HG02852 (cell line): ENCODE results near the gene SP140.
"Not testable (repeated sequence)": the region's sequence is repeated elsewhere in the genome, so short reads cannot be mapped to it uniquely, and the experiment has no call there.

Experiments
- ATAC-seq: cut with Tn5 transposase; IDR thresholded peaks from one replicate; pipeline ENCODE4 v1.9.1; 2021; ENCODE audit warnings: mild to moderate bottlenecking, moderate library complexity; ENCODE audit not compliant: unreplicated experiment

Gene SP140

DNA sequence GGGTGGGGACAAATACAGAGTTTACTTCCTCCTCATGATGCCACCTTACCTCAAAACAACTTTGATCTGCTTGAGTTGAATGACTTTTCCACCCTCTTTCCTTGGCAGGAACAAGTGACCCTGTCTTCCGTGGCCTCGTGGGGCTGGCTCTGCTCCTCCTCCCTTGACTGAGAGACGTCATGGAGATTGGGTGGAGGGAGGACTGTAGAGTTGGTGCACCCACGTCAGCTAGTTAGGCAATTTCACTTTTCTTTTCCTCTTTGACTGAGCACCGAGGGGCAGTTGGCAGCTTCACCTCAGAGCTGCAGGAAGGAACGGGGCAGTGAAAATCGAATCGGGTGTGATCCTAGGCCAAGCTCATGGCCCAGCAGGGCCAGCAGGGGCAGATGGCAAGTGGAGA is at the start of gene SP140:
Gene SP140 (plus strand): TSS at position 251 of the 400 bp plus-strand sequence. CDS start 109 bp downstream, at position 360.
- ATAC-seq, result peak; percentile 72

DNA sequence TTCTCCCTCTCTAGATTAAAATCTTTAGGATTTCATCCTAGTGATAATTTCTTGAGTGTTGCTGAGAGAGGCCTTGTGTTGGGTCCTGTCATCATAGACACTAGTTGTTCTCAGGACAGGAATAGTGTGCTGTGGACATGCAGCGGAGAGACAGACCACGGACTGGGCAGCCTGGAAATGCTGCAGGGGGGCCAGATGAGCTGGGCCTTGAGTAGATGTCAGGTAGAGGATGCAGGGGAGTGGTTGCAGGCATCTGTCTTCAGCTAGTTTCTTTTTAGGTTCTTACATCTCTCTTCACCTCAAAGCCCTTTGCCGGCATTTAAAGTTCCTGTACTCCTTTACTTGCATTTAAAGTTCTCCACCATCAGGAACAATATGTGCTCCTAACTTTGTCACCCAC is 48.5 kb upstream of the SP140 start:
- ATAC-seq, result no peak

DNA sequence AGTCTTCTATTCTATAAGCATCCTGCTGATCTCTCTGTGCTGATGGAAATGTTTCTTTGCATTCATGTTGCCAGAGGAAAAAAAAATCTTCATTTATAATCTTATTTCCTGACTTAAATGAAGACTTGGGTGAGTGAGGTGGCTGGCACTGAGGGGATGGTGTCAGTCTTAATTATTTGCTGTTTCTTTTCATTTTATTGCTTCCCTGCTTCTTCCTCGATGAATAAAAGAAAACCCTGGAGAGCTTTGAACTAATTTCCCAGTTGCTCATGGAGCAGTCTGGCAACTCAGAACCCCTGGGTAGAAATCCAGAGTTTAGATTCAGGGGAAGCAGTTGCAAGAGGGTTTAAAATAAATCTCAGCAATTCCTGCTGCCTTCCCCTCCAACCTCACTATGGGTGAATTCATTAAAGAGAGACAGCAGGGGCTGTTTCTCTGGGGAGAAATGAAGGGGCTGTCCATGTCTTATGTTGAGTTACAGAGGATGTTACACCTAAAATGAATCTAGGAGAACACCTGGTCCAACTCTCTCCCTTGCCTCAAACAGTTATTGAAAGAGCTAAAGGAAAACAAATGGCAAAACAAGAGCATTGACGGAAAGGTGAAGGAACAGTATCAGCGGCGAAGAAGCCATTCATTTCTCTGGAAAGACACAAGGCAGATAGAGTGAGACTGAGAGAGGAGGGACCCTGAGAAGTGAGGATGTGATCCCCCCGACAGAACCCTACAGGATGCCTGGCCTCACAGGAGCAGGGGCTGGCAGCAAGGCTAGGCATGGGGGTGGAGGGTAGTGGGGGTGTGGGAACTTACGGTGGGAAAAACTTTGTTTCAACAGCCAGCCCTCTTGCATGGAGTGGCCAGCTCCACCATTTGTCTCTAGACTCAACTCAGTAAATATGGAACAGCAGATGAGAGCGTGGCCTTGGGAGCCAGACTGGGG is 46.7 kb upstream of the SP140 start:
- ATAC-seq, result no peak

DNA sequence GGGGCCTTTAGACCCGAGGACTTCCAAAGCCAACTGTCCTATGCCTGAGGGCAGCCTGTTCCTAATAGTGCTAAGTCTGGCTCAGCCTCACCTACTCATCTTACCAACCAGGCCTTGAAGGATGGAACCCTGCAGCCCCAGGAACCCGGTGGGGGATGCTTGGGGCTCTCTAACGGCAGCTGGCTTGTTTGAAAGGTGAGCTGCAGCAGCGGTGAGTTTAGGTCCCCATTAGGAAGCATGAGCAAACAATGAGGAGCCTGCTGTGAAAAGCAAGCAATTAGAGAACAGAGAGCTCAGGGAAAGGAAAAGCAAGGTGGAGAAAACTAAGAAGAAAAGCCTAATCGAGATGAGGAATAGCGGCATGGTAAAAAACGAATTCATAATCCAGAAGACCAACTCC is 45.6 kb upstream of the SP140 start:
- no peak for ATAC-seq

DNA sequence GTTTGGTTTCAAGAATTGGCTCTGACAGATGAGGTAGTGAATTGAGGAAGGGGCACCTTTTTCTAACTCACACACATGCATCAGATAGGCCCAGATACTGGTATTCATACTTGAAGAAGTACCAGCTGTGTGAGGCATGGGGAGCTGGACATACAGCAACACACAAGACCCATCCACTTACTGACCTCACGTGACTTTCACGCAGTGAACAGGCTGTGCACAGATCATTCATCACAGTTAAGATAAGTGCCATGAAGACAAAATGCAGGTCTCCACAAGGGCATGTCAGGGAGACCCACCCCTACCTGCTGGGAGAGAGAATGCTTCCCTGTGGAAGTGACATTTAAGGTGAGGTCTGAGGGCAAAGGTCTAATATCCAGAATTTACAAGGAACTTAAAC is 44.3 kb upstream of the SP140 start:
- ATAC-seq, result no peak

DNA sequence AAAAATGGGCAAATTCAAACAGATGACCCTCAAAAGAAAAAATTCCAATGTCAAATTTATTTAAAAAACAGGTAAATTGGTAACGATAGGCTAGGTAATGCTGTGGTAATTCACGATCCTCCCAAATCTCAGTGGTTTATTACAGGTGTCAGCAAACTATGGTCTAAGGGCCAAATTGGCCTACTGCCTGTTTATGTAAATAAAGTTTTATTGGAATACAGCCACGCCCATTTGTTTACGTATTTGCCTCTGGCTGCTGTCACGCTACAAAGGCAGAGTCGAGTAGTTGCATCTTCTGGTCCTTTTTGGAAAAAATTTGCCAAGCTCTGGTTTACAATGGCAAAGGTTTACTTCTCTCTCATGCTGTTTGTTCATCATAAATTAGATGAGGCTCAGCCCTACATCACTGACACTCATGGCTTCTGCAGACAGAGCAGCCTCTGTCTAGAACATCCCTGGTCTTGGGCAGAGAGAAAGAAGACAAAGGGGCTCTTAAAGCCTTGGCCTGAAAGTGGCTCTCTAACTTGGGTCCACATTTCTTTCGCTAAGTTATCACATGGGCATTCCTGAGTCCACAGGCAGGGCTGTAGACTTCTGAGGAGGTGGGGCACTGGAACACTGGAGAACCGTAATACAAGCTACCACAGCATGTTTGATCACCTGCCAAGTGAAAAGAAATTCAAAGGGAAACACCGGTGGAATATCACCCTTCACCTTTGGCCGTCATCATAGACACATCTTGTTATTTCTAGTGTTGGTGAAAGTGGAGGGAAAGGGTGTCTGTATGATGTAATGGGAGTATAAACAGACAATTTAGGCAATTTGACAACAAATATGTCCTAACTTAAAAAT is 40.6 kb upstream of the SP140 start:
- no peak for ATAC-seq

DNA sequence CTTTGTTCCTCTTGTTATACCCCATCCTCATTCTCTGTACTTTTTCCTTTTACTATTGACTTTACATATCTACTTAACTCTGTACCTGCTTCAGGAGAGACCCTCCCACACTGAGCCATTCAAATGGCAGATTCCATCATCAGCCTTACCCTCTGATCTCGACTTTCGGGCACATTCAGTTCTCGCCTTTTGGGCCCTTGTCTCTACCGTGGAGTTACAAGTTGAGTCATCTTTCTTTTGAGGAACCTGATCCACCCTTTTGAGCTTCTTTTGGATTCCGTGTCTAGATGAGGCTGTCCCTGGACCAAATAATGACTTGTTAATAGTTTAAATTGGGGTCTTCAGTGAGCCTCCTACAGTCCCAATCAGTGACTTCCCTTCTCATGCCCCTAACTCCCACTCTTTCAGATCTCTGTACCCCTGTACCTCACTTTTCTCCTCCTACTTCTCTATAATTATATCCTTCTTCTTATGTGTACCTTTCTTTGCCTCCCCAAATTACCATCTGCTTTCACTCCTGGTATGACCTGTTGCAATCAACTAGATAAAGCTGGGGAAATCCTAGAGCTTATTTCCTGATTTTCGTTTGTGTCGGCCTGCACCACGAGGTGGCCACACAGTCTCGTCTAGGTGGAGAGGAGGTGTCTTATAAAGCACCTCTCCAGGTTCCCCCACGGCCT is 23.0 kb upstream of the SP140 start:
- ATAC-seq, result peak; percentile 67

DNA sequence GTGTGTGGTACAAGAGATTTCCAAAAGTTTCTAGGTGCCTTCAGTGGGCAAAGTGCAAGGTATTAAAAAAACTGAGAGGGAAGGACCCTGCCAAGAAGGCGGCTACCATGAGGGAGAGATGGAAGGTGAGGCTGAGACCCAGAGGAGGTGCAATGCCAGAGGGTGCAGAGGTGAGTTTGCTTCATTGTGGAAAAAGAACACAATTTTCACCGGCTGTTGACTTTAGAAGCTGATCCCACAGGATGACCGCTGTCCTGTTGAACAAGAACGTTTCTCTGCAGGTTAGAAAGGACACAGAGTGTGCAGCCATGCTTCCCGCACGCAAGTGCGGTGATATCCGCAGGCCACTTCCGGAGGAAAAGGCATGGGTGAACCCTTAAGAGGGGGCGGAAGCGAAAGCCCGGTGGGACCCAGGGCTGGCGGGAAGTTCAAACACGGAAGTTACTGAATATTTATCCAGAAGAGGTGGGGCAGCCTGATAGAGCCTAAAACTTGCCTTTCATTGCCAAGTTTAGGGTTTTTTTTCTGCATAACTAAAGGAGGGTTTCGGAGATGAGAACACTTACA is 22.3 kb upstream of the SP140 start:
- peak; percentile 41 for ATAC-seq

DNA sequence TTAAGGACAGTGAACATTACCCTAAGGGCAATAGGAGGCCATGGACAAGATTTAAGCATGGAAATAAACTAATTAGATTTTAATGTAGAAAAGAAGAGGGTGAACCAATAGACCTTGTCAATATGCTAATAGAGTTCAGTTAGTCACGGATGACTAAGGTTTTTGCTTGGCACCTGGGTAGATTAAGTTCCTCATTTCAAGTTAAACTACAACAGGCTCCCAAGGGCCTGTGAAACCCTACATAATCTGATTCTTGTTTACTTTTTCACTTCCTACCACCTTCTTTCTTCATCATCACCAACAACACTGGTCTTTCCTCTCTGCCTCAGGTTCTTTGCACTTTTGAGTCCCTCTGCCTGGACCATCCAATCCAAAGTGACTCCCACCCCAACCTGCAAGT is 20.5 kb upstream of the SP140 start:
- no peak for ATAC-seq

DNA sequence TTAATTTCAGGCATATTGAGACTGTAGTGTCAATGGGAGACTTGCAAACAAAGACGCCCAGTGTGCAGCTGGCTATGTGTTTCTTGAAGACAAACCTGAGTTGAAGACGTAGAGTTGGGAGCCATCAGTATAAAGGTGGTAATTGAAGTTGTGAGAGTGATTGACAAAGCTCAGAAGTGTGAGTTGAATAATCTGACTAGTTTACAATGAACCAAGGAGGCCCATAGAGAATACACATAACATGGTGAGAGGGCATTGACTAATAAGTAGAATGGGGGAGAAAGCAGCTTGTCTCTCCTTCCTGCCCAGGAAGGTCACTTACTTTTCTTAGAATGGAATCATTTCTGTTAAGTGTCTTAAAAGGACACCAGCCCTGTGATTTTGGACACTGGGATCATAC is 19.8 kb upstream of the SP140 start:
- peak; percentile 28 for ATAC-seq

DNA sequence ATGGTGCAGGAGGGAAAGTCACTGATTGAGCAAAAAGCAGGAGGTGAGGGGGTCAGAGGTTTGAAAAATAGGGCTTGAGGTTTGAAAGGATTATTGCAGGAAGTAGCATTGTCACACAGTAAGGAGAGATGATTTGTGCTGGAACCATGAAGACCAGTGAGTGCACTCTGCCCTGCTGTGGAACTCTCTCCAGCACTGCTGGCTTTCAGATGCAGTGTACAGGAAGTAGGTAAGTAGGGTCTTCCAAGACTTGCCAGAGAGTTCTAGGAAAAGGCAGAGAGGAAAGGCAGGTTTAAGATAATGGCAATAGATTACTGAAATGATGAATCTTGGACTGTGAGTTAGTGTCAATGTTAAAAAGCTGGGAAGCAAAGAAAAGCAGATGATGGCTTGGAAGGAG is 17.0 kb upstream of the SP140 start:
- ATAC-seq, result no peak

DNA sequence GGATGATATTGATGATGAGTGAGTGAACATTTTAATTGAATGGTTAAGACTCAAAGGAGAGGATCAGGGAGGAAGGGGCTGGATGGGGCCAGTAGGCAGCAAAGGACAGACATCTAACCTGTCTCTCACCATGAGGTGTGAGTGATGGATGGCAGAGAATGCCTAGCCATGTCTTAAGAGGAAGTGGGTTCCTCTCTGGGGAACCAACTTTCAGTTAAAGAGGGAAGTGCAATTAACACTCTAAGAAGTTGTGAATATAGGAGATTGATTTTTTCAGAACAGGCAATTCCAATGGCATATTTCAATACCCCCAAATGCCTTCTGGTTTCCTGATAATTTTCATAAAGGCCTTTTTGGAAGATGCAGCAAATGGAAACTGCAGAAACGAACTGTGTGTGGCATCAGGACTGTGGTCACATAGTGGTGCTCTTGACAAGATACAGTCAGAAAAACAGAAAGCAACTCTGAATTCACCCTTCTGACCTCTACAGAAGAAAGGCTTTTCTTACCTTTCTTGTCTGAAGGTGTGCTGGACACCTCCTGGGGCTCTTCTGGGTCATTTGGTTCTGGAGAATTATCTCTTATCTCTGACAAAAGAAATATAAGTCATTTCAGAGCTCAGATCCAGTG is 16.0 kb upstream of the SP140 start:
- no peak for ATAC-seq

DNA sequence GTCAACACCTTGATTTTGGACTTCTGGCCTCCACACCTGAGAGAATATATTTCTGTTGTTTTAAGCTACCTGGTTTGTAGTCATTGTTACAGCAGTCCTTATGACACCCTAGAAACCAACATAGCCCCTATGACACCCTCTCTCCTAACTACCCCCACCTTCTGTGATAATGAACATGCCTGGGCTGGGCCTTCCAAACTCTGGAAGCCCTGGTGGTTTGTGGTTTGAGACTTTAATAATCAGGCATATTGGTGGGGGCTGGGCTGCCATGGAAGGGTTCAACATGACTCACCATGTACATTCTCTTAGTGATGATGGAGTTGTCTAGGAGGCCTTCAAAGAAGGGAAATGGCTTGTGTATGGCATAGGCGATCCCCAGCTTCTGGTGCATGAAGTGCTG is 9.0 kb upstream of the SP140 start:
- ATAC-seq, result no peak

DNA sequence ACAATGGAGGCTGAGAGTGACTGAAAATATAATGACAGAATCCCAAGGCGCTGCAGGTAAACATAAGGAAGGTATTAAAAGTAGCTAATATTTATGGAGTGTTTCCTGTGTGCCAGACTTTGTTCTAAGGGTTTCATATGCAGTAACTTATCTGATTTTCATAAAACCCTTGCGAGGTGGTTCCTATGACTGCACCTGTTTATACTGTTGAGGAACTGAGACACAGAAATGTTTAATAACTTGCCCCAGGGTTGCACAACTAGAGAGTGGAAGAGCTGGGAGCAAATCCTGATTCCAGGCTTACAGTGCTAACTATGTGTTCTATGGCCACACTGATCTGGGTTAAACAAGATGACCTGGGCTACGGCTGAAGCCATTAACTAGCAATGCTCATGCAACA is 8.1 kb upstream of the SP140 start:
- ATAC-seq, result no peak

DNA sequence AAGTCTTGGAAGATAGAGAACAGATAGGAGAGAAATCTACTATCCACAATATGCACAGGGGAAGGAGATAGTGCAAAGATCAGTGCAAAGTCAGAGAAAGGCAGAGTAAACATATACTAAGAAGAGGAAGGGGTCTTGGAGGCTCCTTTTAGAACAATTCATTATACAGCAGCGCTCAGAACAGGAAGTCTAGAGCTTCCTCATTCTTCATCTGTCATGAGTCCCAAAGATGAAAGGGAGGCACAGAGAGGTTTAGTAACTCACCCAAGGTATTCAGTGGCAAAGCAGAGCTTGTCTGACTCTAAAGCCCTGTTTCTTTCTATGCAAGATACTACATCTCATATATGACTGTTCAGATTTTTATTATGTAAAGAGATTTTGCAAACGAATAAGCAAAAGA is 7.1 kb upstream of the SP140 start:
- no peak for ATAC-seq

DNA sequence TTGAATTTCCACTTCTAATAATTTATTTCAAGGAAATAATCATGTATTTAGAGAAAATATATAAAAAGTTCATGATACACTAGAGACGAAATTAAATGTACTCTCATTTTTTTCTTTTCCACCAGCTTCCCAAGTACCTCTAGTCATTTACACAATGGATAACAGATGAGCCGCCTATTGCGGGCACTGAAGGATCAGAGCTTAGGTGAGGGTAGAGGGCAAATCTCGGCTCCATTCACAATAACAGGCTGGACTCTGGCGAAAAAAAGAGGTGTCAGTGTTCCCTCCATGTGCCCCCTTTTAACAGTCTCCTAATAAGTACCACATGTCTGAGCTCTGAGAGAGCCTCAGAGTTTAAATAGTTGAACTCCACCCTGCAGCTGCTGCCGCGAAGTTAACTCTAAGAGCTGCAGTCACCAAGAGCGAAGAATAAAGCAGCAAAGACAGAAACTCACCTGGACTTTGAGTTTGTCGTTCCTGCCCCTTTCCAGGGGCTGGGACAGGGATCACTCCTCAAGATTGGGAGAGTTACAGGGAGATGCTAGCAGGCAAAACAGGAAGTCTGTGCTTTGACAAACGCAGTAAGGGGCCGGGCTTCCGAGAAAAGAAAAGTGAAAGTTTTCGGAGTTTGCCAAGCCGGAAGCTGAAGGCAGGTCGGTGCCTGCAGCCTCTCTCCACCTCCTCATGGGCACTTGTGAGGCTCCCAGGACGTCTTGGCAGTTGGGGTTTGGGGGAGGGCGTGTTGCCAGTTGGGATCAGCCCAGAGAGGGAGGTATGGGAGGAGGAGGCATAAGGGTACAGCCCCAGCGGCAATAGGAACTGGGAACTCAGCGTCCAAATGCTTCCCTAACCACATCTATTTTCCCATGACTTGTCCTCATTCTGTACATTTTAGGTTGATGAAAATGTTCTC is 5.9 kb upstream of the SP140 start, which contains the start of gene SP110:
Gene SP110 (minus strand): TSS at position 566 of the 913 bp plus-strand sequence. CDS start 3,057 bp downstream, outside the sequence.
- ATAC-seq, result peak; percentile 85

DNA sequence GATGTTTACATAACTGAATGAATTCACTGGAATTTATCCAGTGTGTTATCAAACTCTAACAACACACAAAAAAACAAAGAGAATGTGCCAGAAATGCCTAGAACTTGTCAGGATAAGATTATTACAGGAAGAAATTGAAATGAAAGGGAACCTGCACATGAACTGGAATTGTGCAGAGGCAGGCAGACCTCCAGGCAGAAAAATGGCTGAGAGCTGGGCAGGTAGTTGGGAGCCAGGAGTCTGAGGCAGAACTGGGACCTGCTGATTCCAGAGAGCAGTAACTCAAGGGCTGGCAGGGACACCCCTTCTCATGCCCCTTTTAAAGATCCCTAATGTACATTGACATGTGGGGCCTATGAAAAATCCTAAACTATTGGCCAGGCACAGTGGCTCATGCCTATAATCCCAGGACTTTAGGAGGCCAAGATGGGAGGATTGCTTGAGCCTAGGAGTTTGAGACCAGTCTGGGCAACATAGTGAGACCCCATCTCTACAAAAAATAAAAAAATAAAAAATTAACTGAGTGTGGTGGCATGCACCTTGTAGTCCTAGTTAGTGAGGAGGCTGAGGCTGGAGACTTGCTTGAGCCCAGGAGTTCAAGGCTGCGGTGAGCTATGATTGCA is 5.1 kb upstream of the SP140 start:
- no peak for ATAC-seq

DNA sequence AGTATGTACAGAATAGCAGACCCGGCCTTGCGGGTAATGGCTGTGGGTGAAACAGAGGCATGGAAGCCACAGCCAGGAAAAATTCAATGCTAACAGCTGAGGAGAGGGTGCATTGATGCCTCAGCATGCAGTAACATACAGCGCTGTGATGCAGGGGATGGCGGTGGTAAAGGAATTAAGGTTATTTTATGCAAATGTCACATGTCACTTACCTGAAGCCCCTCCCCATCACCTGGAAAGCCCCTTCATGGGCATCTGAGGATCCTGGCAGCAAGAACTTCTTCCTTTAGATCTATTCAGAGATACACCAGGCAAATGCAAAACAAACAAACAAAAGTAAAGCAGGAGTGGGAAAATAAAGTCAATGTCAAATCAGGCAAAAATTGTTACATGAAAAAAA is 4.0 kb upstream of the SP140 start:
- ATAC-seq, result no peak

DNA sequence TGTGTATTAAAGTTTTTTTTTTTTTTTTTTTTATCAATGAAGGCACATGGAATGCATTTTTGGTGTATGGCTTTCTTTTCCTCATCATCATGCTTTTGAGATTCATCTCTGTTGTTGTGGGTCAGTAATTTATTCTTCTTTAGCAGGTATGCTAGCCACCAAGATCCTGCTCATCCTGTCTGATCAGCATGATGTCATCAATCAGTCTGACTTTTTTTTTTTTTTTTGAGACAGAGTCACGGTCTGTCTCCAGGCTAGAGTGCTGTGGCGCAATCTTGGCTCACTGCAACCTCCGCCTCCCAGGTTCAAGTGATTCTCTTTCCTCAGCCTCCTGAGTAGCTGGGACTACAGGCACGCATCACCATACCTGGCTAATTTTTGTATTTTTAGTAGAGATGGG is 2.7 kb upstream of the SP140 start:
- not testable (repeated sequence) for ATAC-seq
